Measurements from ENCODE around the gene GPR68. TPM values are rescaled to one million over a fixed set of nuclear protein-coding genes. Genes with fewer than 3 reads are reported as not detected.
"Not testable (repeated sequence)": the region's sequence is repeated elsewhere in the genome, so short reads cannot be mapped to it uniquely, and the experiment has no call there.

GPR68 gene
- total RNA-seq, 1 donor = 1.7 TPM

DNA sequence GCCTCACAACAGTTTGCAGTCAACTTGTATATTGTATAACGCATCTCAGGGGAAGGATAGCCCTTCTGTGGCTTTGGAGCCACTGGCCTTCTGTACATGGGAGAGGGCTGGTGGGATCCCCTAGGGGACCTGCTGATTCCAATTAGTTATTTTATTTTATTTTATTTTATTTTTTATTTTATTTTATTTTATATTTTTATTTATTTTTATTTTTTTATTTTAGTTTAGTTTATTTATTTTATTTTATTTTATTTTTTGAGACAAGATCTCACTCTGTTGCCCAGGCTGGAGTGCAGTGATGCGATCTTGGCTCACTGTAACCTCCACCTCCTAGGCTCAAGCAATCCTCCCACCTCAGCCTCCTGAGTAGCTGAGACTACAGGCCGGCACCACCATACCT, 61.8 kb downstream of the GPR68 start:
- not testable (repeated sequence) for H3K27me3 ChIP-seq (ENCODE audit: insufficient read depth, low read length); H3K4me3 ChIP-seq (ENCODE audit: low read length); H3K4me1 ChIP-seq (ENCODE audit: insufficient read depth, low read length); H3K9me3 ChIP-seq (ENCODE audit: low read depth, low read length)

Other genes starting within 250 kb of the GPR68 start
- 12.5 TPM for gene RPS6KA5, start 184.1 kb downstream of the GPR68 start, total RNA-seq
- gene DGLUCY, start 130.6 kb downstream of the GPR68 start, total RNA-seq = 23.2 TPM
- 174 TPM for gene CCDC88C, start 173.1 kb upstream of the GPR68 start, total RNA-seq